NB4 (cell line): ENCODE results near the gene OBSCN.

Source experiments
- CTCF ChIP-seq: IDR thresholded peaks from one replicate; pipeline ENCODE4 v1.5.1; 2012; ENCODE audit warnings: low read depth, low read length
- POLR2A ChIP-seq: IDR thresholded peaks from 2 replicates; pipeline ENCODE4 v1.6.1; 2011; ENCODE audit warnings: mild to moderate bottlenecking; ENCODE audit not compliant: insufficient read length; ENCODE audit errors: extremely low read depth

GRCh38 chr1:228270032-228270431 is 62.2 kb downstream of the OBSCN start:
- TF ChIP-seq POLR2A (no peak), CTCF (no peak)
